Measurements from ENCODE around the gene BTG1. TPM values are rescaled to one million over a fixed set of nuclear protein-coding genes. Genes with fewer than 3 reads are reported as not detected.

Gene BTG1
- total RNA-seq, 2 experiments from 2014 or later: 91.7 to 132 TPM

- no peak for ATAC-seq
- no peaks in the 10 kb centered on the region for H3K36me3 Mint-ChIP-seq
- no peak overlapping the region for H3K4me3 Mint-ChIP-seq
- DNase-seq: no peak
- no peaks in the 10 kb centered on the region for H3K4me1 Mint-ChIP-seq
- H3K27ac Mint-ChIP-seq: no peak overlapping the region
- CTCF ChIA-PET: interaction anchor here (0.7 kb wide), 1 partner anchor 17 kb away, joined by 3 read pairs; no protein-coding TSS in a partner anchor
- no peaks in the 10 kb centered on the region for H3K9me3 Mint-ChIP-seq (ENCODE audit: low read depth)
- no peaks in the 10 kb centered on the region for H3K27me3 Mint-ChIP-seq
Observed at GRCh38 chr12:92167075-92167474, 21.4 kb upstream of the BTG1 start.

GRCh38 chr12:92164712-92165111 lies 19.1 kb upstream of the BTG1 start:
- no peaks in the 10 kb centered on the region for H3K27me3 Mint-ChIP-seq
- CTCF ChIA-PET: interaction anchor here (1.0 kb wide), 1 partner anchor 199 kb away, joined by 3 read pairs; no protein-coding TSS in a partner anchor
- no peaks in the 10 kb centered on the region for H3K4me1 Mint-ChIP-seq
- DNase-seq (no peak), ATAC-seq (no peak)
- H3K4me3 Mint-ChIP-seq: no peak overlapping the region
- no peaks in the 10 kb centered on the region for H3K36me3 Mint-ChIP-seq
- no peaks in the 10 kb centered on the region for H3K9me3 Mint-ChIP-seq (ENCODE audit: low read depth)
- H3K27ac Mint-ChIP-seq: no peak overlapping the region

- H3K9me3 Mint-ChIP-seq (ENCODE audit: low read depth): no peaks in the 10 kb centered on the region
- no peak overlapping the region for H3K27ac Mint-ChIP-seq
- H3K36me3 Mint-ChIP-seq: no peaks in the 10 kb centered on the region
- no peak overlapping the region for H3K4me3 Mint-ChIP-seq
- no peak for ATAC-seq
- no peaks in the 10 kb centered on the region for H3K27me3 Mint-ChIP-seq
- peaks cover 8% of the 10 kb centered on the region for H3K4me1 Mint-ChIP-seq
- no peak for DNase-seq
- CTCF ChIA-PET: interaction anchor here (1.6 kb wide), 1 partner anchor 9 kb away, joined by 3 read pairs; no protein-coding TSS in a partner anchor
Observed at GRCh38 chr12:92162079-92162478, 16.4 kb upstream of the BTG1 start.

- DNase-seq (no peak), ATAC-seq (no peak)
- Mint-ChIP-seq H3K27ac (no peak overlapping the region), H3K36me3 (no peaks in the 10 kb centered on the region), H3K4me1 (peaks cover 8% of the 10 kb centered on the region), H3K27me3 (no peaks in the 10 kb centered on the region), H3K4me3 (no peak overlapping the region), H3K9me3 (ENCODE audit: low read depth) (no peaks in the 10 kb centered on the region)
- CTCF ChIA-PET: no interaction called here
Observed at GRCh38 chr12:92158796-92159439, 13.3 kb upstream of the BTG1 start.

GRCh38 chr12:92156704-92157395 lies 11.2 kb upstream of the BTG1 start:
- Mint-ChIP-seq H3K4me3 (no peak overlapping the region), H3K4me1 (peaks cover 8% of the 10 kb centered on the region), H3K9me3 (ENCODE audit: low read depth) (no peaks in the 10 kb centered on the region), H3K27me3 (no peaks in the 10 kb centered on the region), H3K27ac (no peak overlapping the region), H3K36me3 (no peaks in the 10 kb centered on the region)
- DNase-seq (no peak), ATAC-seq (no peak)
- CTCF ChIA-PET: no interaction called here

GRCh38 chr12:92156139-92156538 lies 10.5 kb upstream of the BTG1 start:
- no peaks in the 10 kb centered on the region for H3K27me3 Mint-ChIP-seq
- H3K36me3 Mint-ChIP-seq: no peaks in the 10 kb centered on the region
- CTCF ChIA-PET: no interaction called here
- ATAC-seq (no peak), DNase-seq (no peak)
- peaks cover 8% of the 10 kb centered on the region for H3K4me1 Mint-ChIP-seq
- no peak overlapping the region for H3K27ac Mint-ChIP-seq
- no peak overlapping the region for H3K4me3 Mint-ChIP-seq
- H3K9me3 Mint-ChIP-seq (ENCODE audit: low read depth): no peaks in the 10 kb centered on the region

GRCh38 chr12:92155733-92156132 lies 10.1 kb upstream of the BTG1 start:
- no peak overlapping the region for H3K4me3 Mint-ChIP-seq
- ATAC-seq: no peak
- H3K27ac Mint-ChIP-seq: no peak overlapping the region
- no peak for DNase-seq
- CTCF ChIA-PET: no interaction called here
- no peaks in the 10 kb centered on the region for H3K27me3 Mint-ChIP-seq
- no peaks in the 10 kb centered on the region for H3K9me3 Mint-ChIP-seq (ENCODE audit: low read depth)
- H3K36me3 Mint-ChIP-seq: no peaks in the 10 kb centered on the region
- H3K4me1 Mint-ChIP-seq: peaks cover 8% of the 10 kb centered on the region

GRCh38 chr12:92151916-92152315 lies 6.3 kb upstream of the BTG1 start:
- no peaks in the 10 kb centered on the region for H3K27me3 Mint-ChIP-seq
- peaks cover 4% of the 10 kb centered on the region for H3K36me3 Mint-ChIP-seq
- no peaks in the 10 kb centered on the region for H3K9me3 Mint-ChIP-seq (ENCODE audit: low read depth)
- H3K4me3 Mint-ChIP-seq: no peak overlapping the region
- H3K27ac Mint-ChIP-seq: no peak overlapping the region
- peaks cover 8% of the 10 kb centered on the region for H3K4me1 Mint-ChIP-seq
- no peak for ATAC-seq
- no peak for DNase-seq
- CTCF ChIA-PET: no interaction called here

- Mint-ChIP-seq H3K4me1 (peaks cover 11% of the 10 kb centered on the region), H3K27me3 (no peaks in the 10 kb centered on the region), H3K4me3 (no peak overlapping the region), H3K27ac (no peak overlapping the region), H3K36me3 (peaks cover 9% of the 10 kb centered on the region), H3K9me3 (ENCODE audit: low read depth) (no peaks in the 10 kb centered on the region)
- DNase-seq (no peak), ATAC-seq (no peak)
- CTCF ChIA-PET: interaction anchor here (0.9 to 1.1 kb wide), 2 partner anchors 17 to 35 kb away, joined by 3 read pairs; no protein-coding TSS in a partner anchor
Observed at GRCh38 chr12:92149563-92149962, 3.9 kb upstream of the BTG1 start.

- ATAC-seq: no peak
- CTCF ChIA-PET: no interaction called here
- peaks cover 15% of the 10 kb centered on the region for H3K4me1 Mint-ChIP-seq
- no peak for DNase-seq
- peak overlapping the region; percentile 44 for H3K4me3 Mint-ChIP-seq
- H3K27me3 Mint-ChIP-seq: no peaks in the 10 kb centered on the region
- H3K36me3 Mint-ChIP-seq: peaks cover 29% of the 10 kb centered on the region
- H3K27ac Mint-ChIP-seq: peak overlapping the region; percentile 75
- H3K9me3 Mint-ChIP-seq (ENCODE audit: low read depth): no peaks in the 10 kb centered on the region
Observed at GRCh38 chr12:92147491-92147890, 1.8 kb upstream of the BTG1 start.

GRCh38 chr12:92146497-92147224 lies 1.0 kb upstream of the BTG1 start:
- H3K9me3 Mint-ChIP-seq (ENCODE audit: low read depth): no peaks in the 10 kb centered on the region
- DNase-seq: no peak
- peak overlapping the region; percentile 94 for H3K4me3 Mint-ChIP-seq
- H3K27me3 Mint-ChIP-seq: no peaks in the 10 kb centered on the region
- CTCF ChIA-PET: interaction anchor here (0.8 to 4.2 kb wide), 9 partner anchors 12 to 765 kb away, joined by 3 to 48 read pairs (median 4); no protein-coding TSS in a partner anchor
- peaks cover 19% of the 10 kb centered on the region for H3K4me1 Mint-ChIP-seq
- H3K36me3 Mint-ChIP-seq: peaks cover 36% of the 10 kb centered on the region
- peak overlapping the region; percentile 94 for H3K27ac Mint-ChIP-seq
- no peak for ATAC-seq

GRCh38 chr12:92145481-92145730 lies 240 bp downstream of the BTG1 start:
- ATAC-seq (peak; percentile 24), DNase-seq (no peak)
- CTCF ChIA-PET: interaction anchor here (0.6 to 4.2 kb wide), 17 partner anchors 11 to 764 kb away, joined by 3 to 48 read pairs (median 4); no protein-coding TSS in a partner anchor
- Mint-ChIP-seq H3K4me1 (peaks cover 23% of the 10 kb centered on the region), H3K36me3 (peaks cover 46% of the 10 kb centered on the region), H3K4me3 (peak overlapping the region; percentile 94), H3K9me3 (ENCODE audit: low read depth) (no peaks in the 10 kb centered on the region), H3K27ac (peak overlapping the region; percentile 94), H3K27me3 (no peaks in the 10 kb centered on the region)

GRCh38 chr12:92144631-92145480 lies 790 bp downstream of the BTG1 start:
- peaks cover 28% of the 10 kb centered on the region for H3K4me1 Mint-ChIP-seq
- H3K4me3 Mint-ChIP-seq: peak overlapping the region; percentile 94
- peak; percentile 10 for ATAC-seq
- H3K27ac Mint-ChIP-seq: peak overlapping the region; percentile 94
- H3K27me3 Mint-ChIP-seq: no peaks in the 10 kb centered on the region
- H3K36me3 Mint-ChIP-seq: peaks cover 50% of the 10 kb centered on the region
- H3K9me3 Mint-ChIP-seq (ENCODE audit: low read depth): no peaks in the 10 kb centered on the region
- CTCF ChIA-PET: interaction anchor here (0.6 to 4.2 kb wide), 23 partner anchors 10 to 763 kb away, joined by 3 to 48 read pairs (median 3); no protein-coding TSS in a partner anchor
- peak; percentile 76 for DNase-seq

Measured in activated CD8-positive, alpha-beta memory T cell treated with anti-CD3 and anti-CD28 coated beads, Interleukin-2, amount 10 ng/mL, durations not matched to agents 7 days and 5 days (primary cell).